ENCODE results near the gene OR6C65.
"Not testable (repeated sequence)": the region's sequence is repeated elsewhere in the genome, so short reads cannot be mapped to it uniquely, and the experiment has no call there.

DNA sequence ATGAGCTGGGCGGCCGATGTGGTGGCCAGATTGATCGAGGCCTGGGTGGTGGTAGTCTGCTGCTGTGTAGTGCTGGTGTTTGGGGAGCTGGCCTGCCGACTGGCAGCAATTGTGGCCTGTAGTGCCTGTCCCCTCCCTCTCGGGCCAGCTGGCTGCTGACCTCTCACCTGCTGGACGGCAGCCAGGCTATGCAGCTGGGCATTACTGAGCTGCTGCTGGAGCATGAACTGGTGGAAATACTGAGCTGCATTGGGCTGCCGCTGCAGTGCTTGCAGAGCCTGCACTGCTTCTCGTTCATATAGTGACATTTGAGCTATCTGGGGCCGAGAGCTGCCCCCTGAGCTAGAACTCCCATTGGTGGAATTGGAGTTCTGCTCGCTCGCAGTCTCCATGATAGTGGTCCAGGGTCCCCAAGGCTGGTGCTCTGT lies 14.1 kb downstream of the OR6C65 start:
- TF ChIP-seq CTCF (IDR thresholded peaks at IDR 0.05); ZFX (IDR thresholded peaks at IDR 0.05; ENCODE audit: borderline replicate concordance): not testable (repeated sequence)

Data from 22Rv1 (cell line).